Omental fat pad (tissue), 4 donors: Measurements from ENCODE around the gene RRP7A. TPM values are rescaled to one million over a fixed set of nuclear protein-coding genes. Genes with fewer than 3 reads are reported as not detected.
"Not testable (repeated sequence)": the region's sequence is repeated elsewhere in the genome, so short reads cannot be mapped to it uniquely, and the experiment has no call there.

Experiments
- ATAC-seq: fragments of 150-250 bp; one replicate; pipeline ENCODE4 v1.9.1; 2016; ENCODE audit warnings: mild to moderate bottlenecking, moderate library complexity; ENCODE audit not compliant: low FRiP score
- DNase-seq: peaks from one replicate; pipeline ENCODE4 v3.0.0-alpha.2; 2019; ENCODE audit warnings: low spot score
- total RNA-seq, 4 donors: library from RNA; depleted of rRNA; stranded (reverse); fragments of >200 nt; gene quantifications; one replicate each; pipeline ENCODE4 v1.1.0, GENCODE V29; 2016
- TF ChIP-seq, protein P1 (sequence below), 3 donors: fragments of 450-650 bp; IDR thresholded peaks; one replicate each; pipeline ENCODE4 v1.5.1; 2016 to 2017; ENCODE audit warnings: antibody characterized with exemption in 3 of 3, mild to moderate bottlenecking in 3 of 3, moderate library complexity in 2 of 3

The RRP7A gene
- total RNA-seq, 4 donors from 2014 or later, result 19.3 to 28.6 (median 23.4) TPM

DNA sequence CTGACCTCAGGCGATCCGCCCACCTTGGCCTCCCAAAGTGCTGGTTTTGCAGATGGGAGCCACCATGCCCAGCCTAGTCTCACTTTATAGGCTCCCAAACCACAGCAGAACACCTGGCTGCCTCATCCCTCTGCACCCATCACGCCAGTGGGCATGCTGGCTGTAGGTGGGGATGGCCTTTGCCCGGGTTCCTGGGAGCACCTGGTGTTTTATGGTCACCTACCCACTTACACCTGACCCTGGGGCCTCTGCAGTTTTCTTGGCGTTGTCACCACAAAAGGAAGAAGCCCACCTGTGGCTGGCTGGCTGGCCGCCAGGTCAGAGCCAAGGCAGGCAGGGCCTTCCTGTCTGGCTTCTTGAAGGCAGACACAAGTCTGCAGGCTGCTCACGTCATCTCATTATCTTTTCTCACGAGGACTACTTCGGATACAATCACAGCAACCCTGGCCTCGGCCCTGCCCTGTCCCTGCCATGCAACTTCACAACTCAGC lies 8.2 kb downstream of the RRP7A start:
- DNase-seq (no peak), ATAC-seq (no peak)
- TF ChIP-seq, protein P1, sequence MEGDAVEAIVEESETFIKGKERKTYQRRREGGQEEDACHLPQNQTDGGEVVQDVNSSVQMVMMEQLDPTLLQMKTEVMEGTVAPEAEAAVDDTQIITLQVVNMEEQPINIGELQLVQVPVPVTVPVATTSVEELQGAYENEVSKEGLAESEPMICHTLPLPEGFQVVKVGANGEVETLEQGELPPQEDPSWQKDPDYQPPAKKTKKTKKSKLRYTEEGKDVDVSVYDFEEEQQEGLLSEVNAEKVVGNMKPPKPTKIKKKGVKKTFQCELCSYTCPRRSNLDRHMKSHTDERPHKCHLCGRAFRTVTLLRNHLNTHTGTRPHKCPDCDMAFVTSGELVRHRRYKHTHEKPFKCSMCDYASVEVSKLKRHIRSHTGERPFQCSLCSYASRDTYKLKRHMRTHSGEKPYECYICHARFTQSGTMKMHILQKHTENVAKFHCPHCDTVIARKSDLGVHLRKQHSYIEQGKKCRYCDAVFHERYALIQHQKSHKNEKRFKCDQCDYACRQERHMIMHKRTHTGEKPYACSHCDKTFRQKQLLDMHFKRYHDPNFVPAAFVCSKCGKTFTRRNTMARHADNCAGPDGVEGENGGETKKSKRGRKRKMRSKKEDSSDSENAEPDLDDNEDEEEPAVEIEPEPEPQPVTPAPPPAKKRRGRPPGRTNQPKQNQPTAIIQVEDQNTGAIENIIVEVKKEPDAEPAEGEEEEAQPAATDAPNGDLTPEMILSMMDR (IDR thresholded peaks at IDR 0.05), result no peak

DNA sequence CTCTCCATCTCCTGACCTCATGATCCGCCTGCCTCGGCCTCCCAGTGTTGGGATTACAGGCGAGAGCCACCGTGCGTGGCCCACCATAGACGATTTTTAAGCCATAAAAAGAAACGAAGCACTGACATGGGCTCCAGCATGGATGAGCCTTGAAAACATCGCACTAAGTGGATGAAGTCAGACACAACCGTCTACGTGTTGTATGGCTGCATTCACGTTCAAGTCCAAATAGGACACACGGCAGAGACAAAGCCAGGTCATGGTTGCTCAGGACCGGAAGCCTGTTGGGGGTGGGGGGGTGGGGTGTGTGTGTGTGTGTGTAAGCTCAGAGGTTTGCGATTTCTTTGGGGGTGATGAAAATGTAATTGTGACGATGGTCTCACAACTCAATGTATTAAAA lies 10.0 kb downstream of the RRP7A start:
- DNase-seq, result no peak
- TF ChIP-seq, protein P1 (IDR thresholded peaks at IDR 0.05), result no peak
- no peak for ATAC-seq

DNA sequence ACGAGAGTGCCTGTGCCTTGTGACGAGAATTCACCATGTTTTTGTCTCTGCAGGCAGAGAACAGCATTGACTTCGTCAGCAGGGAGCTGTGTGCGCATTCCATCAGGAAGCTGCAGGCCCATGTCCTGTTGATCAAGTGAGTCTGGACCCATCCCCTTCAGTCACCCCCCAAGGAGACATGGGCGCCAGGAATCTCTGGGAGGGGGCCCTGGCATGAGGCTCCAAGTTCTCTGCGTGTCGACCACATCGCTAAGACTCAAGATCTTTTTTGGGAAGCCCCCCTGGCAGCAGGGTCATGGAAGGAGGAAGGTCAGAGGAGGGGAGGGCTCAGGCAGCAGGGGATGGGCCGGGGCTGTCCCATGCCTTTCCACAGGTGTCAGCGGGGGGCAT lies 10.6 kb downstream of the RRP7A start:
- DNase-seq, ATAC-seq: not testable (repeated sequence)

DNA sequence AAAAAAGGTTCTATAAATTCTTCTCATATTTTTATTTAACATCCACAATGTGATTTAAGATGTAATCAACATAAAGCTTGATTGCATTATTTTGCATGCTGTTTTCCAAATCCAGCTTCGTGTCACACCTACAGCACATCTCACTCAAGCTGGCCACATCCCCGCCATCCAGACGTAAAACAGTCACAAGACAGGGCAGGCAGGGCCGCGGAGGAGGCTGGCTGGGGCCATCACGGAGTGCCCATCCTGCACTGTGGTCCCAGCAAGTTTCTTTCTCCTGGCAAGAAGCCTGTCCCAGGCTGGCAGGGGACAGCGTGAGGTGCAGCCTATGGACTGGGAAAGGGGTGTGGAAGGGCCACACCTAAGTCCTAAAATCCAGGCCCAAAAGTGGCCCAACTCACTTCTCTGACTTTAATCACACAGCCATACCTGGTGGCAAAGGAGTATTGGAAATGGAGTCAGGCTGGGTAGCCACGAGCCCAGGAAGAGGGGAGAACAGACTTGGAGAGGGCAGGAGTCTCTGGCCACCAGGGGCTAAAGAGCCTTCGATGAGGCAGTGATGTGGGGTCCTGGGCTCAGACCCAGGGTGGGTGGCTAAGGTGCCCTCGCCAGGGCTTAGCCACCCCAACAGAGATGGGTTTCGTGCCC lies 11.1 kb downstream of the RRP7A start:
- not testable (repeated sequence) for ATAC-seq, DNase-seq

DNA sequence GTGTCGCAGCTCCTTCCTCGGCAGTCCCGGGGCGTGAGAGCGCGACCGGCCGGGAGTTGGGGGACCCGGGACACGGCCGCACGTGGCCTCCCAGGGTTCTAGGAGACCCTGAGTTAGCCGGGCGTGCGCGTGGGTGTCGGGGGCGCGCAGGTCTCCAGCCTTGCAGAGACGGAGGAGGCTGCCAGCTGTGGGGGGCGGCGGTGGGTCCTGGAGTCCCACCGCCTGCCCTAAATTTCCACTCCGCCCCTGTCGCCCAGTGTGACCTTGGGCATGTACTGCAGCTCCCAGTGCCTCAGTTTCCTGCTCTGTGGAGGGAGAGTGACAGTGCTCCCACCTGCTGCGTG lies 18.8 kb downstream of the RRP7A start:
- ATAC-seq, result no peak
- TF ChIP-seq, protein P1 (IDR thresholded peaks at IDR 0.05), result no peak
- DNase-seq, result no peak

DNA sequence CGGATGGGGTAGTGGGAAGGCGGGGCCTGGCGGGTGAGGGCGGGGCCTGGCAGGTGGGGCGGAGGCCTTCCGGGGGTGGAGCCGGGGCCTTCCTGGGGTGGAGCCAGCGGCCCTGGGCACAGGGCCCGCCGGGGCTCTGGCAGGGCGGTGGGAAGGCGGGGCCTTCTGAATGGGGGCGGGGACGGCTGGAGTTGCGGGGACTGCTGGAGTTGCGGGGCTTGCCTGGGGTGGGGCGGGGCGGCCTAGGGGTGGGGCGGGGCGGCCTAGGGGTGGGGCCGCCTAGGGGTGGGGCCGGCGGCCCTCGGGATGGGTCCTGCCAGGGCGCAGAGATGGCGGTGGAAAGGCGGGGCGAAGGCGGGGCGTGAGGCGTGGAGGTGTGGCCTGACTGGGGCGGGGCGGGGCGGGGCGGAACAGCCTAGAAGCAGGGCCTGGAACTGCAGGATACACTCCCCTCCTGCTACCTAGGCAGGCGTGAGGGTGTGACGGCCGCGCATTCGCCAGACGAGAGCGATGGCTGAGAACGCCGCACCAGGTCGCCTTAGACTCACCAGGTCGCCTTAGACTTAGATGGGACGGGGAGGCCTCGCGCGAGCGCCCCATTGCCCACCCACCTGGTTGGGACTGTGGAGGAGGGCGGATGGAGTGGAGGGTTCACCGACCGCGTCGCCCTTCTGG lies 19.3 kb downstream of the RRP7A start:
- DNase-seq (peak; percentile 40), ATAC-seq (peak; percentile 87)
- TF ChIP-seq, protein P1 (IDR thresholded peaks at IDR 0.05), result no peak

DNA sequence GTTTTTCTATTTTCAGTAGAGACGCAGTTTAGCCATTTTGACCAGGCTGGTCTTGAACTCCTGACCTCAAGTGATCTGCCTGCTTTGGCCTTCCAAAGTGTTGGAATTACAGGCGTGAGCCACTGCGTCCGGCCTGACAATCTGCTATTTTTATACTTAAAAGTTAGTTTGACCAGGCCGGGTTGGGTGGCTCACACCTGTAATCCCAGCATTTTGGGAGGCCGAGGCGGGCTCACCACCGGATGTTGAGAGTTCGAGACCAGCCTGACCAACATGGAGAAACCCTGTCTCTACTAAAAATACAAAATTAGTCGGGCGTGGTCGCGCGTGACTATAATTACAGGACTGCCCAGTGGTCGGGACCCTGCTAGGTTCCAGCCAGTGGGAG lies 19.8 kb downstream of the RRP7A start:
- ATAC-seq, DNase-seq: not testable (repeated sequence)

DNA sequence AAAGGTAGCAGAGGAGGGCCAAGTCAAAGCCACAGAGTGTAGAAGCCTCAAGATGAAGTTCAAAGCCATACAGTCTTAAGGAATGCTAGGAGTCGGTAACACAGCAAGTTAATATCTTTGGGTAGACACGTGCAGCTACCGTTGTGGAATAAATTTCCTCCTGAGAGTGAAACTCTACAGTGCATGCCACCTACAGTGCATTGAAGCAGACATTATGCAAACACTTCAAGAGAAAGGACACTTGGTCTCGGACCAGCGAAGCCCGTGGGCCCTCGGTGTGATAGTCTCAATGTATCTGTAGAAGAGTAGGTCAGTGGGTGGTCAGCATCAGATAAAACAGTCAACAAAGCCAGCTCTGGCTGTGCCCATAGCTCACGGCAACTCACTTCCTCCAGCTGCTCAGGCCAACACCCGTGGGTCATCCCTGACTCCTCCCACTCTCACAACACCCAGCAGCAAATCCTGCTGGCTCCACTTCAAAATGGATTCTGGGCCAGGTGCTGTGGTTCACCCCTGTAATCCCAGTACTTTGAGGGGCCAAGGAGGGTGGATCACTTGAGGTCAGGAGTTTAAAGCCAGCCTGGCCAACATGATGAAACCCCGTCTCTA lies 24.0 kb downstream of the RRP7A start:
- not testable (repeated sequence) for DNase-seq, ATAC-seq

DNA sequence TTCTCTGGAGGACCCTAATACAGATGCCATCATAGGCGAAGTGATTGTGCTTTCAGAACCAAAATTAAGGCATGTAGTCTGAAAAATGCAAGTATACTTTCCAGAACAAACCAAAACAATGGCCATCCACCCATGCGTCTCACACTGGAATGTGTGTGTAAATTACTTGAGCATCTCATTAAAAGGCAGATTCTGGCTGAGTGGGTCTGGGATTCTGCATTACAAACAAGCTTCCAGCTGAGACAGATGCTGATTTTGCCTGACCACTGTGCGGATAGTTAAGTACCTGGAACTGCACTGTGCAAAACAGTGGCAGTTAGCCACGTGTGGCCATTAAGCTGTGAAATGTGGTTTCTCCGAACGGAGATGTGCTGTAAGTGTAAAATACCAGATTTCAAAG lies 26.2 kb downstream of the RRP7A start:
- ATAC-seq, result no peak
- no peak for DNase-seq
- TF ChIP-seq, protein P1 (IDR thresholded peaks at IDR 0.05), result no peak
